Measurements from ENCODE around the gene RPLP2. TPM values are rescaled to one million over a fixed set of nuclear protein-coding genes. Genes with fewer than 3 reads are reported as not detected.

Gene RPLP2
- total and polyA plus RNA-seq, 2 of the 4 experiments (the other 2 are of a cell fraction) = 59.9 to 1,897 TPM

GRCh38 chr11:765025-765801 is 44.6 kb upstream of the RPLP2 start (continued):
- TF ChIP-seq ELK1 (IDR thresholded peaks at IDR 0.05; ENCODE audit: borderline replicate concordance, low read depth, low read length) = no peak

GRCh38 chr11:765802-766091 is 44.0 kb upstream of the RPLP2 start:
- ATAC-seq (ENCODE audit: low read depth) (no peak; the same call in 1 of the 2 replicates), DNase-seq (no peak)
- no peaks in the 10 kb centered on the region for H3K27me3 ChIP-seq (ENCODE audit: control insufficient read depth, insufficient read depth, low read length)
- no peak overlapping the region for H3K23ac ChIP-seq (ENCODE audit: low read depth, low read length)
- H3K18ac ChIP-seq (ENCODE audit: low read depth, low read length) = no peak overlapping the region
- H3K14ac ChIP-seq (replicated peaks; ENCODE audit: low read depth, low read length) = no peak overlapping the region
- intact Hi-C loops (cut with micrococcal nuclease) (no loop called here), dilution Hi-C loops (cut with HindIII; ENCODE audit: low sequenced_read_pairs, unreplicated experiment) (no loop called here), in situ Hi-C loops (cut with MboI; ENCODE audit: low sequenced_read_pairs) (no loop called here)
- no TSS peak for BruUV-seq (replicated peaks)
- H3K9ac ChIP-seq (ENCODE audit: low read depth, low read length) = no peak overlapping the region
- H2AFZ ChIP-seq (replicated peaks; ENCODE audit: low read length, poor library complexity) = peak overlapping the region; percentile 52
- ChIA-PET POLR2A (ENCODE audit: unreplicated experiment) (no interaction called here), CTCF (no interaction called here)
- H2BK120ac ChIP-seq (ENCODE audit: low read depth, low read length) = no peak overlapping the region
- TF ChIP-seq ELK1 (IDR thresholded peaks at IDR 0.05; ENCODE audit: borderline replicate concordance, low read depth, low read length) (no peak), RFX5 (IDR thresholded peaks at IDR 0.05; ENCODE audit: low read depth, low read length) (no peak), POLR2A (IDR thresholded peaks at IDR 0.05; ENCODE audit: low read depth, low read length) (no peak), CTCF (conservative IDR thresholded peaks at IDR 0.05; ENCODE audit: low read depth, low read length) (no peak), FOS (IDR thresholded peaks at IDR 0.05; ENCODE audit: low read depth, low read length) (no peak), RAD21 (IDR thresholded peaks at IDR 0.05; ENCODE audit: low read length) (no peak), NFE2L2 (IDR thresholded peaks at IDR 0.05; ENCODE audit: low read depth, low read length) (no peak), RCOR1 (IDR thresholded peaks at IDR 0.05; ENCODE audit: insufficient replicate concordance, low read length) (no peak), CHD1 (IDR thresholded peaks at IDR 0.05; ENCODE audit: low read depth, low read length) (no peak), BHLHE40 (IDR thresholded peaks at IDR 0.05; ENCODE audit: low read depth, low read length) (no peak), USF2 (IDR thresholded peaks at IDR 0.05; ENCODE audit: low read depth, low read length) (no peak), MAFK (IDR thresholded peaks at IDR 0.05; ENCODE audit: low read depth, low read length) (no peak)
- peaks cover 3% of the 10 kb centered on the region; the same call in 1 of the 2 replicates for H3K9me1 ChIP-seq (ENCODE audit: insufficient read depth, low read length)
- H4K20me1 ChIP-seq (ENCODE audit: insufficient read depth, low read length) = peaks cover 48% of the 10 kb centered on the region
- H3K4me2 ChIP-seq (ENCODE audit: low read depth, low read length) = no peak overlapping the region
- no peak overlapping the region for H2AK9ac ChIP-seq (replicated peaks; ENCODE audit: low read depth, low read length, poor library complexity)
- no peak overlapping the region for H4K5ac ChIP-seq (ENCODE audit: low read depth, low read length)
- no peak overlapping the region for H4K91ac ChIP-seq (ENCODE audit: insufficient read depth, low read depth, low read length)
- no peaks in the 10 kb centered on the region for H3K9me3 ChIP-seq (ENCODE audit: control insufficient read depth, insufficient read depth, low read length)
- H3K4ac ChIP-seq (ENCODE audit: low read depth, low read length) = no peak overlapping the region
- peaks cover 4 to 53% of the 10 kb centered on the region in 2 experiments; a peak in 3 of 4 replicates for H3K79me1 ChIP-seq (ENCODE audit: low read depth in 1 of 2, low read length in 2 of 2)
- no peak overlapping the region for H3K4me3 ChIP-seq (ENCODE audit: insufficient read depth, low read depth, low read length)
- H4K8ac ChIP-seq (ENCODE audit: low read depth in 2 of 2, low read length in 2 of 2) = no peak overlapping the region
- H2AK5ac ChIP-seq (ENCODE audit: low read depth, low read length) = no peak overlapping the region
- H3K4me1 ChIP-seq (ENCODE audit: control insufficient read depth, insufficient read depth, low read length) = peaks cover 5% of the 10 kb centered on the region
- no peak overlapping the region for H2BK20ac ChIP-seq (ENCODE audit: low read depth, low read length)
- no peak overlapping the region for H3K56ac ChIP-seq (ENCODE audit: extremely low read depth, insufficient read depth, low read length)
- H3K36me3 ChIP-seq (ENCODE audit: control insufficient read depth, insufficient read depth, low read length) = peaks cover 61% of the 10 kb centered on the region
- no peak overlapping the region for H2BK5ac ChIP-seq (ENCODE audit: low read depth, low read length, poor library complexity, severe bottlenecking)
- WGBS, 2 experiments (ENCODE audit: extremely low coverage in 2 of 2, insufficient read length in 1 of 2) = 92% methylated on average over 2 of the region's 8 CpGs; no CpG with 5 or more reads in 1 of the 2 experiments
- H2BK15ac ChIP-seq (ENCODE audit: low read depth, low read length) = no peak overlapping the region
- no peak overlapping the region for H3K27ac ChIP-seq (ENCODE audit: insufficient read depth, low read length)
